ENCODE measurements around the gene MTCL1.

MTCL1 gene

DNA sequence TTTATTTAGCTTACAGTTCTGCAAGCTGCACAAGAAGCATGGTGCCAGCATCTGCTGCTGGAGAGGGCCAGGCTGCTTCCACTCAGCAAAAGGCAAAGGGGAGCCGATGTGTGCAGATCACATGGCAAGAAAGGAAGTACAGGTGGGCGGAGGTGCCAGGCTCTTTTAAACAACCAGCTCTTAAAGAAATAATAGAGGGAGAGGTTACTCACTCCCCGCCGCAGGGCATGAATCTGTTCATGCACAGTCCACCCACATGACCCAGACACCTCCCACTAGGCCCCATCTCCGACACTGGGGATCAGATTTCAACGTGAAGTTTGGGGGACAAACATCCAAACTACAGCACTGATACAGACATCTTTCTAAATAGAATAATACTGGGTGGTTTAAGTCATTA lies 105.8 kb downstream of the MTCL1 start:
- no peak overlapping the region for H3K4me3 ChIP-seq (ENCODE audit: low read depth, low read length)
- TF ChIP-seq CTCF (IDR thresholded peaks at IDR 0.05; ENCODE audit: low read depth, low read length, missing control alignments): no peak
- DNase-seq (ENCODE audit: low read depth): no peak

GRCh38 chr18:8812631-8813030 lies 107.3 kb downstream of the MTCL1 start:
- no peak for TF ChIP-seq CTCF (IDR thresholded peaks at IDR 0.05; ENCODE audit: low read depth, low read length, missing control alignments)
- no peak overlapping the region for H3K4me3 ChIP-seq (ENCODE audit: low read depth, low read length)
- DNase-seq (ENCODE audit: low read depth): no peak

GRCh38 chr18:8813611-8814010 lies 108.3 kb downstream of the MTCL1 start:
- TF ChIP-seq CTCF (IDR thresholded peaks at IDR 0.05; ENCODE audit: low read depth, low read length, missing control alignments): no peak
- DNase-seq (ENCODE audit: low read depth): no peak
- no peak overlapping the region for H3K4me3 ChIP-seq (ENCODE audit: low read depth, low read length)

DNA sequence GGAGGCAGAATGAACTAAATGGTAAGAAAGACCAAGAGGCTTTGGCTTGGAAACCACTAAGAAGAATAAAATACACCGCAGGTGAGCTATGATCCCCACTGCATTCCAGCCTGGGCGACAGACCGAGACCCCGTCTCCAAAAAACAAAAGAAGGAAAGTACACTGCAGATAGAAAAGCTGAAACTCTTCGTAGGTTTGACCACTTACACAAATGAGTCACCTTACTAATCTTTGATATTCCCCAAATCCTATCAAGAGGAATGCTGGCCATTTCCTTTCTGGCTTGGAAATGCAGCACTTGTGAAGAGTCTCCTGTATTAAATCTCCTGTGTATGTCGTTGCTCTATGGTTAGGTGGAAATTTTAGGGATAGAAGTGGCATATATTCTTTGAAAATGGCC lies 108.8 kb downstream of the MTCL1 start:
- DNase-seq (ENCODE audit: low read depth): no peak
- H3K4me3 ChIP-seq (ENCODE audit: low read depth, low read length): no peak overlapping the region
- no peak for TF ChIP-seq CTCF (IDR thresholded peaks at IDR 0.05; ENCODE audit: low read depth, low read length, missing control alignments)

DNA sequence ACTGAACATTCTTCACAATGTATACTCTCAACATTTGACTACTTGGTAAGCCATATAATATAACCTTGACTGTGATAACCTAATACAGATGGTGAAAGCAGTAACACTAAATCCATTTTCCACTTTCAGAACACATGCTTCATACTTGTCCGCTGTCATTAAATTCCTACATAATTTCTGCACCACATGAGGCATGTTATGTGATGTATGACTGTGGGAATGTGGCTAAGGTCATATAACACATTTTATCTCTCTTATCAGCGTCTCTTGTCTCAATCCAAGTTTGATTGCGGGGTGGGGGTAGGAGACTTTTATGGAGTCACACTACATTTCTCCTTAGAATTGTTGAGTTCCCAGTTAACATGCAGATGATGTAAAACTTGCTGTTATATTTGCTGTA lies 110.9 kb downstream of the MTCL1 start:
- no peak overlapping the region for H3K4me3 ChIP-seq (ENCODE audit: low read depth, low read length)
- TF ChIP-seq CTCF (IDR thresholded peaks at IDR 0.05; ENCODE audit: low read depth, low read length, missing control alignments): no peak
- no peak for DNase-seq (ENCODE audit: low read depth)

GRCh38 chr18:8816816-8817215 lies 111.5 kb downstream of the MTCL1 start:
- H3K4me3 ChIP-seq (ENCODE audit: low read depth, low read length): no peak overlapping the region
- TF ChIP-seq CTCF (IDR thresholded peaks at IDR 0.05; ENCODE audit: low read depth, low read length, missing control alignments): no peak
- DNase-seq (ENCODE audit: low read depth): no peak

DNA sequence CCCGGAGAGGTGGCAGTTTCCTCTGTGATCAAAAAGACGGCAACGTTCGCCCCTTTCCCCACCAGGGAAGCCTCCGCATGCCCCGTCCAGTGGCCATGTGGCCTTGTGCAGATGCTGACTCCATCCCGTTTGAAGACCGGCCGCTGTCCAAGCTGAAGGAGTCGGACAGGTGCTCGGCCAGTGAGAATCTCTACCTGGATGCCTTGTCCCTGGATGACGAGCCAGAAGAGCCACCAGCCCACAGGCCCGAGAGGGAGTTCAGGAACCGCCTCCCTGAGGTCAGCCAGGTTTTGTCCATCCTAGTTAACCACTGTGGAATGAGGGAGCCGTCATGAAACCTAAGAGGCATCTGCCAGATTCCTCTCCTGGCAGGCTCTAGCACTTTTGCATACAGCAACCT lies 113.6 kb downstream of the MTCL1 start:
- no peak for TF ChIP-seq CTCF (IDR thresholded peaks at IDR 0.05; ENCODE audit: low read depth, low read length, missing control alignments)
- H3K4me3 ChIP-seq (ENCODE audit: low read depth, low read length): no peak overlapping the region
- DNase-seq (ENCODE audit: low read depth): no peak
